GM19438 (cell line): ENCODE results near the gene UGT1A6.
"Not testable (repeated sequence)": the region's sequence is repeated elsewhere in the genome, so short reads cannot be mapped to it uniquely, and the experiment has no call there.

Experiments used
- ATAC-seq: cut with Tn5 transposase; IDR thresholded peaks from one replicate; pipeline ENCODE4 v1.9.1; 2021; ENCODE audit warnings: low read depth; ENCODE audit not compliant: unreplicated experiment

Gene UGT1A6

DNA sequence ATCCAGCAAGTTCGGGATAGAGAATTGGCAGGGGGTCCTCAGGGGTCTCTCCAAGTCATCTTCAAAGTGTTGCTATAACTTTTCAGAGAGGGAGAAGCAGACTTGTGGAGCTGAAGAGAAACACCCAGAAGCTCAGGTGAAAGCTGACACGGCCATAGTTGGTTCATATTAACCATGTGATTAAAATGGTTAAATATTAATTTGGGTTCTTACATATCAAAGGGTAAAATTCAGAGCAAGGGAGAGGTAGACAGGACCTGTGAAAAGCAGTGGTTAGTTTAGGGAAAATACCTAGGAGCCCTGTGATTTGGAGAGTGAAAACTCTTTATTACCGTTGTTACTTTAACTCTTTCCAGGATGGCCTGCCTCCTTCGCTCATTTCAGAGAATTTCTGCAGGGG lies at the start of gene UGT1A6:
UGT1A6 (plus strand) TSS at position 243 of the 400 bp plus-strand sequence; CDS start at position 358, 115 bp downstream.
- no peak for ATAC-seq

DNA sequence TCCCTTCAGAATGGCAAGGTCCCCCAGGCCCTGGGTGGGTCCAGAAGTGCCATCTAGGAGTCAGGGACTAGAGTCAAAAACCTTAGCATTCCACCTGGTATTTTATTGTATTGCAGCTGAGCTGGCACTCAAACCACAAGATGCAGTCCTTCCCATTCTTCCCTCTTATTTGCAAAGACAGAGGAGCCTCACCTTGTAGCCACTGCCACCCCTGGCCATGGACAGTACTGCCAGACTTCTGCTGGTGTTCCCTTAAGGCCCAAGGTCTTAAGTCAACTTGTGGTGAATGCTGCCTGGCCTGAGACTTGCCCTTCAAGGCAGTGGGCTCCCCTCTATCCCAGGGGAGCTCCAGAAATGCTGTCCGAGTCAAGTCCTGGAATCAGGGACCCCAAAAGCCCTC lies 49.6 kb upstream of the UGT1A6 start:
- ATAC-seq, result no peak

DNA sequence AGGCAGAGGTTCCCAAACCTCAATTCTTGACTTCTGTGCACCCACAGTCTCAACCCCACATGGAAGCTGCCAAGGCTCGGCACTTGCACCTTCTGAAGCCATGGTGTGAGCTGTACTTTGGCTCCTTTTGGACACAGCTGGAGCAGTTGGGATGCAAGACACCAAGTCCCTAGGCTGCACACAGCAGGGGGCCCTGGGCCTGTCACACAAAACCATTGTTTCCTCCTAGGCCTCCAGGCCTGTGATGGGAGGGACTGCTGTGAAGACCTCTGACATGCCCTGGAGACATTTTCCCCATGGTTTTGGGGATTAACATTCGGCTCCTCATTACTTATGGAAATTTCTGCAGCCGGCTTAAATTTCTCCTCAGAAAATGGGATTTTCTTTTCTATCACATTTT lies 46.7 kb upstream of the UGT1A6 start:
- ATAC-seq, result not testable (repeated sequence)

DNA sequence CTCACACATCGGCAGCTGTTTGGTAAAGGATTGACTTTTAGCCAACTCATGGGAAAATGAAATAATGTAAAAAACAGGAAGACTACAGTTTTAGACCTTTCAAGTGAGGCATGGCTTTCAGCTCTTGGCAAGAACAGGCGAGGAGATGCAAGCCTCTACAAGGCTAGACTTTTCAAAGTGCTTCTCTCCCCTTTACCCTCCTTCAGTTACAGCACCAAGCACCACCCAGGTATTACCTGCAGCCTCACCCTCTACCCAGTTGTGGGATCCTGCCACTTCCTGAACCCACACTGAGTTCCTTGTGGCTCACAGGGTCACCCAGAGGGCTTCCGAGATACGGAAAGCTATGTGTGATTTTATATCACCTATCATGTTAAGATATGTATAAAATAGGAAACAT lies 41.7 kb upstream of the UGT1A6 start:
- no peak for ATAC-seq

DNA sequence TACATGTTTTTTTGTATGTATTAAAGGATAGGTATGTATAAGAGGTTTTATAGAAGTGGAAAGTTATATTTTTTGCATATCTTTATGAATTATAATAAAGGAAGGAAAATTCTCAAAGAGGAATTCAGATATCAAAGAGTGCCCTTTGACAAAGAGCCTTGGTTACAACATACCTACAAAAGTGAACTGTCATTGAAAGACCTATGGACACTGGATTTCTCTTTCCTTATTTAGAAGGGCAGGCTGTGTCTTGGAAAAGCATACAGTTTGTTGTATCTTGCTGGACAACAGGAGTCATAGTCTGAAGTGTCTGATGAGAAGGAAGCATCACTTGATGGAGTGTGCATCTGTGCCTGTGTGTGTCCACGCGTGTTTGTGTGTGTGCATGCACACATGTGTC lies 41.3 kb upstream of the UGT1A6 start:
- no peak for ATAC-seq

- no peak for ATAC-seq
These were observed 38.2 kb upstream of the UGT1A6 start for GRCh38 chr2:233654501-233654900.

GRCh38 chr2:233655043-233655442 lies 37.6 kb upstream of the UGT1A6 start:
- no peak for ATAC-seq

DNA sequence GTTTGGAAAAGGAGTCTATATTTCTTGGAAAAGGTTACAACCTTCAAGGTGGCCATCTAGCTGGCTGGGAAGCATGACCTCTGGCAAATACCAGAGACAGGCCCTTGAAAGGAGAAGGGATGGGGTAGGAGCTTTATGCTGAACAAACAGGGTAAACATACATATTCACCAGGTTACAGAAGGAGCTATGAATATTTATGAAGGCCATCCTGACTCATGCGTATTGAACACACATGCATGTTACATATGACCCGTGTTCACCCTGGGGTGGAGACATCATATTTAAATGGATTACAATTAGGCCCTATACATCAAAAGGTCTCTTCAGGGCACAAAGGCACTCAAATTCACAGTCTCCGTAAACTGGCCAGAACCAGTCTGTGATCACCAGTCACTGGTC lies 36.7 kb upstream of the UGT1A6 start:
- ATAC-seq, result not testable (repeated sequence)

- ATAC-seq, result no peak
These were observed 36.2 kb upstream of the UGT1A6 start for GRCh38 chr2:233656443-233656842.

GRCh38 chr2:233658610-233659009 lies 34.1 kb upstream of the UGT1A6 start:
- no peak for ATAC-seq

DNA sequence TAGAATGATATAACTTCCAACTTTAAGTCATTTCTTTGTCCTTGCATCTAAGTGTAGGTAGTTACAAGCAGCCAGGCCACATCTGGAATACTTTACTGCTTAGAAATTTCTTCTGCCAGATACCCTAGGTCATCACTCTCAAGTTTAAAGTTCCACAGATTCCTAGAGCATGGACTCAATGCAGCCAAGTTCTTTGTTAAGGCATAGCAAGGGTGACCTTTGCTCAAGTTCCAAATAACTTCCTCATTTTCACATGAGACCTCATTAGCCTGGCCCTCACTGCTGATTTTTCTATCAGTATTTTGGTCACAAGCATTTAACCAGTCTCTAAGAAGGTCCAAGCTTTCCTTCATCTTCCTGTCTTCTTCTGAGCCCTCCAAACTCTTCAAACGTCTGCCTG lies 28.8 kb upstream of the UGT1A6 start:
- no peak for ATAC-seq

DNA sequence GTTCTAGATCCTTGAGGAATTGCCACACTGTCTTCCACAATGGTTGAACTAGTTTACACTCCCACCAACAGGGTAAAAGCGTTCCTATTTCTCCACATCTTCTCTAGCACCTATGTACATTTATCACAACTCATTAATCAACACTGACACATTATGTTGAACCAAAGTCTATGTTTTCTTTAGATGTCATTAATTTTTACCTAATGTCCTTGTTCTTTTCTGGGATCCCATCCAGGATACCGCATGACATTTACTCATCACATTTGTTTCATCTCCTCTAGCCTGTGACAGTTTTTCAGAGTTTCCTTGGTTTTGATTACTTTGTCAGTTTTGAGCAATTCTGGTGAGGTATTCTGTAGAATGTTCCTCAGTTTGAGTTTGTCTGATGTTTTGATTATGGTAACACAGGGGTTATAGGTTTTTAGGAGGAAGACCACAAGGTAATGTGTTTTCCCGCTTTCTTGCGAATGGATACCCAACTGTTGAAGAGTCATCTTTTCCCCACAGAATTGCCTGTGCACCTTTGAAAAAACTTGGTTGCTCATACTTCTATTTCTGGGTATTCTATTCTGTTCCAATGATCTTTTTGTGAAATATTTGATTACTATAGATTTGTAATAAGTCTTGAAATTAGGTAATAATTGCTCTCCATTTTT lies 24.0 kb upstream of the UGT1A6 start:
- no peak for ATAC-seq

- no peak for ATAC-seq
These were observed 21.2 kb upstream of the UGT1A6 start, which contains the start of gene UGT1A9 for GRCh38 chr2:233671290-233672161. Gene UGT1A9 (plus strand): TSS chr2:233671898. CDS start chr2:233671935, 37 bp downstream.

- ATAC-seq, result no peak
These were observed 19.8 kb upstream of the UGT1A6 start for GRCh38 chr2:233672886-233673285.

DNA sequence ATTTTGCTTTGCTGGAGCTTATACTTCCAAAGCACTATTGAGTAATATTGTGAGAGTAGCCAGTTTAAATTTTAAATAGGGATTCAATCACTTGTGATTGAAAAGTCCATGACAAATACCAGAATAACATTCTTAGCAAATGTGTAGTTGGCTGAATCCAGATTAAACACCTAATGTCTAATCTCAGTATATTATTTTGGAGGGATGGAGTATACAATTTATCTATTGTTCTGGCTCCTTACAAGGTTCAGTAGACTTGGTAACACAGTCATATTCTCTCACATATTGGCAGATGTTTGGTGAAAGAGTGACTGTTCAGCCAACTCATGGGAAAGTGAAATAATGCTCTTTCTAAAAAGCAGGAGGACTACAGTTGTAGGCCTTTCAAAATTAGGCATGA lies 18.8 kb upstream of the UGT1A6 start:
- no peak for ATAC-seq

GRCh38 chr2:233674314-233674713 lies 18.4 kb upstream of the UGT1A6 start:
- no peak for ATAC-seq

DNA sequence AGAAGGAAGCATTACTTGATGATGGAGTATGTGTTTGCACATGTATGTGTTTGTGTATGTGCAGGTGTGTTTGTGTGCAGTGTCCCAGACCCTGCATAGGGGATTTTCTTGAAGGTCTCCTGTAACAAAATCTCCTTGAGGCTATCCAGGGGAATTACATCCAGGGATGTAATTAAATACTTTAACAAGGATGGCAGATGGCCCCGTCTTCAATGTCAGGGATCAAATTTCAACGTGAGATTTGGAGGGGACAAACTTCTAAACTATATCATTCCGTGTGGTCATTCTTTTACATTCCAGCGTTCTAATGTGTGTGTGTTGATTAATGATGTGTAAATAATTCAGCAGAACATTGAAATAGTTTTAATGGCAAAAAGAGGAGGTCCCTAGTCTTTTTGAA lies 17.7 kb upstream of the UGT1A6 start:
- ATAC-seq, result no peak

DNA sequence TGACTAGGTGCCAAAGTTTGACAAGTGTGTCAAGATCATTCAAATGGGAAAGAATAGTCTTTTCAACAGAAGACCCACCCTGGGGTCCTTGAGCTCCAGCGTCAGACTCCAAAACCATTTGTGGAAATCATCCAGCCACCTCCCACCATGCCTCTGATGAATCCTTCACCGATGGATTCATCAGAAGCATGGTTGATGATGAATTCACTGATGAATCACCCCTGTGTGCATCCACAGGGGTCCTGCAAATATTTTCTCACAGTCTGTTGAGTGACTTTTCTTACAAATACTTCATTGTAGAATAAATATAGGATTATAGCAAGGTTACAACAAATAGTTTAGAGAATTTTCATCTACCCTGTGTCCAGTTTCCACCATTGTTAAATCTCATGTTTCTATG lies 16.6 kb upstream of the UGT1A6 start:
- no peak for ATAC-seq

GRCh38 chr2:233679196-233679595 lies 13.5 kb upstream of the UGT1A6 start:
- ATAC-seq, result no peak

- ATAC-seq, result no peak
These were observed 12.2 kb upstream of the UGT1A6 start for GRCh38 chr2:233680361-233681045.

GRCh38 chr2:233681521-233682099 lies 11.1 kb upstream of the UGT1A6 start, which contains the start of gene UGT1A7:
Gene UGT1A7 (plus strand): TSS chr2:233681901. CDS start chr2:233681938, 37 bp downstream.
- ATAC-seq, result no peak
